ENCODE data around the gene RADIL.
"Not testable (repeated sequence)": the region's sequence is repeated elsewhere in the genome, so short reads cannot be mapped to it uniquely, and the experiment has no call there.

Gene RADIL

GRCh38 chr7:4808565-4808964 is 75.0 kb downstream of the RADIL start:
- DNase-seq (ENCODE audit: low read depth): no peak

GRCh38 chr7:4808026-4808425 is 75.5 kb downstream of the RADIL start:
- DNase-seq (ENCODE audit: low read depth): no peak

- DNase-seq (ENCODE audit: low read depth): no peak
Measured at GRCh38 chr7:4807598-4808016, 75.9 kb downstream of the RADIL start.

- no peak for DNase-seq (ENCODE audit: low read depth)
Measured at GRCh38 chr7:4806983-4807597, 76.4 kb downstream of the RADIL start.

GRCh38 chr7:4805984-4806300 is 77.6 kb downstream of the RADIL start:
- DNase-seq (ENCODE audit: low read depth): no peak

- DNase-seq (ENCODE audit: low read depth): no peak
Measured at GRCh38 chr7:4805110-4805983, 78.2 kb downstream of the RADIL start.

GRCh38 chr7:4803397-4804241 is 79.9 kb downstream of the RADIL start:
- DNase-seq (ENCODE audit: low read depth): no peak

- not testable (repeated sequence) for DNase-seq (ENCODE audit: low read depth)
Measured at GRCh38 chr7:4802577-4802976, 80.9 kb downstream of the RADIL start.

- no peak for DNase-seq (ENCODE audit: low read depth)
Measured at GRCh38 chr7:4801839-4802231, 81.7 kb downstream of the RADIL start.

- no peak for DNase-seq (ENCODE audit: low read depth)
Measured at GRCh38 chr7:4800926-4801838, 82.3 kb downstream of the RADIL start.

GRCh38 chr7:4800487-4800886 is 83.0 kb downstream of the RADIL start:
- DNase-seq (ENCODE audit: low read depth): no peak

- DNase-seq (ENCODE audit: low read depth): no peak
Measured at GRCh38 chr7:4799508-4800268, 83.8 kb downstream of the RADIL start.

GRCh38 chr7:4798706-4799235 is 84.7 kb downstream of the RADIL start:
- no peak for DNase-seq (ENCODE audit: low read depth)

GRCh38 chr7:4797858-4798705 is 85.4 kb downstream of the RADIL start:
- peak; percentile 41 for DNase-seq (ENCODE audit: low read depth)

- no peak for DNase-seq (ENCODE audit: low read depth)
Measured at GRCh38 chr7:4796453-4796852, 87.1 kb downstream of the RADIL start.

- no peak for DNase-seq (ENCODE audit: low read depth)
Measured at GRCh38 chr7:4794591-4795350, 88.7 kb downstream of the RADIL start.

- DNase-seq (ENCODE audit: low read depth): not testable (repeated sequence)
Measured at GRCh38 chr7:4794171-4794570, 89.3 kb downstream of the RADIL start.

GRCh38 chr7:4793385-4793993 is 90.0 kb downstream of the RADIL start:
- DNase-seq (ENCODE audit: low read depth): not testable (repeated sequence)

Data from stimulated activated CD4-positive, alpha-beta T cell treated with anti-CD3 and anti-CD28 coated beads, Interleukin-2, amount 100 ng/mL, for 4 hours (primary cell).